ENCODE data around the gene SDS.

Gene SDS

GRCh38 chr12:113418213-113418879 lies 14.7 kb upstream of the SDS start:
- Histone ChIP-seq H2BK120ac (ENCODE audit: low read depth, low read length) (no peak overlapping the region), H3K23ac (ENCODE audit: low read length) (no peak overlapping the region), H4K8ac (ENCODE audit: low read depth, low read length) (no peak overlapping the region), H3K27ac (ENCODE audit: low read depth, low read length) (no peak overlapping the region), H3K4me1 (ENCODE audit: control insufficient read depth, low read depth, low read length) (no peaks in the 10 kb centered on the region), H3K27me3 (ENCODE audit: insufficient read depth, low read length, poor library complexity) (no peaks in the 10 kb centered on the region), H3K36me3 (ENCODE audit: control insufficient read depth, insufficient read depth, low read length) (no peaks in the 10 kb centered on the region), H3K79me2 (ENCODE audit: control insufficient read depth, insufficient read depth, low read length) (no peaks in the 10 kb centered on the region), H3K79me1 (ENCODE audit: low read length) (no peaks in the 10 kb centered on the region), H2AK5ac (ENCODE audit: low read length) (no peak overlapping the region), H3K4ac (ENCODE audit: low read depth, low read length) (no peak overlapping the region), H3K56ac (ENCODE audit: low read length) (no peak overlapping the region), H4K5ac (ENCODE audit: low read length) (no peak overlapping the region), H2BK5ac (ENCODE audit: low read length) (no peak overlapping the region), H3K4me3 (ENCODE audit: low read length) (no peak overlapping the region), H3K4me2 (ENCODE audit: low read length) (no peak overlapping the region), H2BK15ac (replicated peaks; ENCODE audit: low read depth) (no peak overlapping the region), H3K18ac (ENCODE audit: low read length) (no peak overlapping the region), H3K9ac (ENCODE audit: low read length) (no peak overlapping the region)
- WGBS (ENCODE audit: extremely low coverage, insufficient coverage, low lambda C conversion rate) = no CpG with 5 or more reads among the region's 13 CpGs
- no peak for DNase-seq

- no peak overlapping the region for H2BK5ac ChIP-seq (ENCODE audit: low read length)
- H3K4ac ChIP-seq (ENCODE audit: low read depth, low read length) = no peak overlapping the region
- H2BK15ac ChIP-seq (replicated peaks; ENCODE audit: low read depth) = no peak overlapping the region
- no peak overlapping the region for H3K27ac ChIP-seq (ENCODE audit: low read depth, low read length)
- no peak overlapping the region for H3K4me2 ChIP-seq (ENCODE audit: low read length)
- no peak overlapping the region for H3K18ac ChIP-seq (ENCODE audit: low read length)
- no peak overlapping the region for H3K56ac ChIP-seq (ENCODE audit: low read length)
- H3K36me3 ChIP-seq (ENCODE audit: control insufficient read depth, insufficient read depth, low read length) = no peaks in the 10 kb centered on the region
- no peaks in the 10 kb centered on the region for H3K79me2 ChIP-seq (ENCODE audit: control insufficient read depth, insufficient read depth, low read length)
- no peak overlapping the region for H4K8ac ChIP-seq (ENCODE audit: low read depth, low read length)
- no peaks in the 10 kb centered on the region for H3K4me1 ChIP-seq (ENCODE audit: control insufficient read depth, low read depth, low read length)
- no CpG with 5 or more reads among the region's 6 CpGs for WGBS (ENCODE audit: extremely low coverage, insufficient coverage, low lambda C conversion rate)
- H3K23ac ChIP-seq (ENCODE audit: low read length) = no peak overlapping the region
- no peak overlapping the region for H3K4me3 ChIP-seq (ENCODE audit: low read length)
- H3K79me1 ChIP-seq (ENCODE audit: low read length) = no peaks in the 10 kb centered on the region
- H3K27me3 ChIP-seq (ENCODE audit: insufficient read depth, low read length, poor library complexity) = no peaks in the 10 kb centered on the region
- no peak for DNase-seq
- H3K9ac ChIP-seq (ENCODE audit: low read length) = no peak overlapping the region
- no peak overlapping the region for H4K5ac ChIP-seq (ENCODE audit: low read length)
- no peak overlapping the region for H2AK5ac ChIP-seq (ENCODE audit: low read length)
- H2BK120ac ChIP-seq (ENCODE audit: low read depth, low read length) = no peak overlapping the region
Measured at GRCh38 chr12:113416091-113416754, 12.5 kb upstream of the SDS start.

GRCh38 chr12:113414519-113415038 lies 10.9 kb upstream of the SDS start:
- no peak for DNase-seq
- no peak overlapping the region for H3K23ac ChIP-seq (ENCODE audit: low read length)
- H3K9ac ChIP-seq (ENCODE audit: low read length) = no peak overlapping the region
- no peaks in the 10 kb centered on the region for H3K79me1 ChIP-seq (ENCODE audit: low read length)
- H3K4me3 ChIP-seq (ENCODE audit: low read length) = no peak overlapping the region
- H4K8ac ChIP-seq (ENCODE audit: low read depth, low read length) = no peak overlapping the region
- no peak overlapping the region for H3K4ac ChIP-seq (ENCODE audit: low read depth, low read length)
- H3K79me2 ChIP-seq (ENCODE audit: control insufficient read depth, insufficient read depth, low read length) = no peaks in the 10 kb centered on the region
- H2BK15ac ChIP-seq (replicated peaks; ENCODE audit: low read depth) = no peak overlapping the region
- H3K4me1 ChIP-seq (ENCODE audit: control insufficient read depth, low read depth, low read length) = no peaks in the 10 kb centered on the region
- no peak overlapping the region for H3K56ac ChIP-seq (ENCODE audit: low read length)
- no peaks in the 10 kb centered on the region for H3K27me3 ChIP-seq (ENCODE audit: insufficient read depth, low read length, poor library complexity)
- H3K4me2 ChIP-seq (ENCODE audit: low read length) = no peak overlapping the region
- no peak overlapping the region for H2BK120ac ChIP-seq (ENCODE audit: low read depth, low read length)
- WGBS (ENCODE audit: extremely low coverage, insufficient coverage, low lambda C conversion rate) = no CpG with 5 or more reads among the region's 9 CpGs
- H3K27ac ChIP-seq (ENCODE audit: low read depth, low read length) = no peak overlapping the region
- no peak overlapping the region for H4K5ac ChIP-seq (ENCODE audit: low read length)
- no peaks in the 10 kb centered on the region for H3K36me3 ChIP-seq (ENCODE audit: control insufficient read depth, insufficient read depth, low read length)
- H2AK5ac ChIP-seq (ENCODE audit: low read length) = no peak overlapping the region
- no peak overlapping the region for H3K18ac ChIP-seq (ENCODE audit: low read length)
- no peak overlapping the region for H2BK5ac ChIP-seq (ENCODE audit: low read length)

- no peak overlapping the region for H3K4me2 ChIP-seq (ENCODE audit: low read length)
- no CpG with 5 or more reads among the region's 11 CpGs for WGBS (ENCODE audit: extremely low coverage, insufficient coverage, low lambda C conversion rate)
- no peak overlapping the region for H2AK5ac ChIP-seq (ENCODE audit: low read length)
Measured at GRCh38 chr12:113413488-113413939, 9.8 kb upstream of the SDS start.

GRCh38 chr12:113409462-113410124 lies 5.9 kb upstream of the SDS start:
- no CpG with 5 or more reads among the region's 9 CpGs for WGBS (ENCODE audit: extremely low coverage, insufficient coverage, low lambda C conversion rate)

More at GRCh38 chr12:113413488-113413939, 9.8 kb upstream of the SDS start:
- no peak overlapping the region for H2BK120ac ChIP-seq (ENCODE audit: low read depth, low read length)
- H3K27ac ChIP-seq (ENCODE audit: low read depth, low read length) = no peak overlapping the region
- no peak overlapping the region for H2BK15ac ChIP-seq (replicated peaks; ENCODE audit: low read depth)
- no peak overlapping the region for H3K23ac ChIP-seq (ENCODE audit: low read length)
- no peaks in the 10 kb centered on the region for H3K4me1 ChIP-seq (ENCODE audit: control insufficient read depth, low read depth, low read length)
- peak; percentile 69 for DNase-seq
- no peaks in the 10 kb centered on the region for H3K79me1 ChIP-seq (ENCODE audit: low read length)
- H4K5ac ChIP-seq (ENCODE audit: low read length) = no peak overlapping the region
- H3K36me3 ChIP-seq (ENCODE audit: control insufficient read depth, insufficient read depth, low read length) = no peaks in the 10 kb centered on the region
- H4K8ac ChIP-seq (ENCODE audit: low read depth, low read length) = no peak overlapping the region
- H3K4me3 ChIP-seq (ENCODE audit: low read length) = no peak overlapping the region
- H3K4ac ChIP-seq (ENCODE audit: low read depth, low read length) = no peak overlapping the region
- H3K56ac ChIP-seq (ENCODE audit: low read length) = no peak overlapping the region
- no peaks in the 10 kb centered on the region for H3K79me2 ChIP-seq (ENCODE audit: control insufficient read depth, insufficient read depth, low read length)
- H3K18ac ChIP-seq (ENCODE audit: low read length) = no peak overlapping the region
- H2BK5ac ChIP-seq (ENCODE audit: low read length) = no peak overlapping the region
- no peaks in the 10 kb centered on the region for H3K27me3 ChIP-seq (ENCODE audit: insufficient read depth, low read length, poor library complexity)
- no peak overlapping the region for H3K9ac ChIP-seq (ENCODE audit: low read length)

More at GRCh38 chr12:113409462-113410124, 5.9 kb upstream of the SDS start:
- DNase-seq = no peak
- Histone ChIP-seq H3K27ac (ENCODE audit: low read depth, low read length) (no peak overlapping the region), H3K79me2 (ENCODE audit: control insufficient read depth, insufficient read depth, low read length) (no peaks in the 10 kb centered on the region), H3K79me1 (ENCODE audit: low read length) (no peaks in the 10 kb centered on the region), H3K4me1 (ENCODE audit: control insufficient read depth, low read depth, low read length) (no peaks in the 10 kb centered on the region), H3K18ac (ENCODE audit: low read length) (no peak overlapping the region), H3K4me2 (ENCODE audit: low read length) (no peak overlapping the region), H2BK5ac (ENCODE audit: low read length) (no peak overlapping the region), H2BK120ac (ENCODE audit: low read depth, low read length) (no peak overlapping the region), H4K5ac (ENCODE audit: low read length) (no peak overlapping the region), H3K4me3 (ENCODE audit: low read length) (no peak overlapping the region), H3K56ac (ENCODE audit: low read length) (no peak overlapping the region), H4K8ac (ENCODE audit: low read depth, low read length) (no peak overlapping the region), H3K36me3 (ENCODE audit: control insufficient read depth, insufficient read depth, low read length) (no peaks in the 10 kb centered on the region), H2BK15ac (replicated peaks; ENCODE audit: low read depth) (no peak overlapping the region), H3K9ac (ENCODE audit: low read length) (no peak overlapping the region), H2AK5ac (ENCODE audit: low read length) (no peak overlapping the region), H3K27me3 (ENCODE audit: insufficient read depth, low read length, poor library complexity) (no peaks in the 10 kb centered on the region), H3K4ac (ENCODE audit: low read depth, low read length) (no peak overlapping the region), H3K23ac (ENCODE audit: low read length) (no peak overlapping the region)
